Hepatocyte (in vitro differentiated cells): ENCODE measurements around the gene PFKL. TPM values are rescaled to one million over a fixed set of nuclear protein-coding genes. Genes with fewer than 3 reads are reported as not detected.
"Not testable (repeated sequence)": the region's sequence is repeated elsewhere in the genome, so short reads cannot be mapped to it uniquely, and the experiment has no call there.

ENCODE experiments used
- DNase-seq: peaks from one replicate; pipeline ENCODE4 v3.0.0-alpha.2; 2016; ENCODE audit warnings: low spot score
- H2AFZ ChIP-seq: fragments of 200-600 bp; sonication (generic); 2 replicates; pipeline ENCODE4 v1.6.0; 2016; ENCODE audit warnings: antibody characterized with exemption, mild to moderate bottlenecking
- H3K27ac ChIP-seq: fragments of 200-600 bp; sonication (generic); 2 replicates; pipeline ENCODE4 v1.5.1; 2016; ENCODE audit warnings: mild to moderate bottlenecking
- H3K27me3 ChIP-seq: fragments of 200-600 bp; sonication (generic); 2 replicates; pipeline ENCODE4 v1.6.1; 2016
- H3K36me3 ChIP-seq: fragments of 200-600 bp; sonication (generic); replicated peaks from 2 replicates; pipeline ENCODE4 v1.5.1; 2016; ENCODE audit warnings: low read depth; ENCODE audit not compliant: insufficient read depth
- H3K4me1 ChIP-seq: fragments of 200-600 bp; sonication (generic); 2 replicates; pipeline ENCODE4 v1.5.1; 2016; ENCODE audit warnings: mild to moderate bottlenecking, moderate library complexity; ENCODE audit not compliant: insufficient read depth
- H3K4me2 ChIP-seq: fragments of 200-600 bp; sonication (generic); 2 replicates; pipeline ENCODE4 v1.6.0; 2016
- H3K4me3 ChIP-seq: fragments of 200-600 bp; sonication (generic); 2 replicates; pipeline ENCODE4 v1.5.1; 2016; ENCODE audit warnings: mild to moderate bottlenecking
- H3K79me2 ChIP-seq: fragments of 200-600 bp; sonication (generic); 2 replicates; pipeline ENCODE4 v1.6.0; 2017; ENCODE audit warnings: mild to moderate bottlenecking
- H3K9me2 ChIP-seq: fragments of 200-600 bp; sonication (generic); replicated peaks from 2 replicates; pipeline ENCODE4 v1.6.0; 2017; ENCODE audit warnings: mild to moderate bottlenecking; ENCODE audit not compliant: insufficient read depth
- H3K9me3 ChIP-seq: fragments of 200-600 bp; sonication (generic); 2 replicates; pipeline ENCODE4 v1.5.1; 2016; ENCODE audit warnings: low read depth, mild to moderate bottlenecking
- H4K20me1 ChIP-seq: fragments of 200-600 bp; sonication (generic); 2 replicates; pipeline ENCODE4 v1.6.0; 2016; ENCODE audit warnings: mild to moderate bottlenecking; ENCODE audit not compliant: insufficient read depth, poor library complexity, severe bottlenecking
- EZH2 ChIP-seq: fragments of 200-600 bp; sonication (generic); IDR thresholded peaks from 2 replicates; pipeline ENCODE4 v1.6.1; 2016; ENCODE audit warnings: antibody characterized with exemption, mild to moderate bottlenecking, borderline replicate concordance
- EZH2phosphoT487 ChIP-seq: fragments of 200-600 bp; sonication (generic); IDR thresholded peaks from one replicate; pipeline ENCODE4 v1.6.1; 2018; ENCODE audit warnings: antibody characterized with exemption, mild to moderate bottlenecking, low read depth, moderate library complexity; ENCODE audit not compliant: unreplicated experiment, severe bottlenecking
- WGBS: methylation state at CpG from one replicate; pipeline ENCODE4 v1.1.6; 2016; ENCODE audit warnings: low lambda C conversion rate; ENCODE audit errors: missing lambda C conversion rate; 5-methylcytosine and 5-hydroxymethylcytosine counted together
- polyA plus RNA-seq: library from polyadenylated mRNA; unstranded; fragments of >200 nt; fragmentation: Nextera tagmentation; extraction: Ambion mirVana; gene quantifications from 2 replicates; pipeline ENCODE4 v1.2.1, GENCODE V29; 2016
- total RNA-seq: library from RNA; depleted of rRNA; stranded (reverse); fragments of >200 nt; gene quantifications from 2 replicates; pipeline ENCODE4 v1.2.3, GENCODE V29; 2014
- TF ChIP-seq, protein P1 (sequence below): fragments of 200-600 bp; sonication (generic); IDR thresholded peaks from 2 replicates; pipeline ENCODE4 v1.5.1; 2016; ENCODE audit warnings: antibody characterized with exemption, mild to moderate bottlenecking; ENCODE audit not compliant: poor library complexity

PFKL gene
- total and polyA plus RNA-seq, 2 experiments from 2014 or later, result 140 to 205 TPM

DNA sequence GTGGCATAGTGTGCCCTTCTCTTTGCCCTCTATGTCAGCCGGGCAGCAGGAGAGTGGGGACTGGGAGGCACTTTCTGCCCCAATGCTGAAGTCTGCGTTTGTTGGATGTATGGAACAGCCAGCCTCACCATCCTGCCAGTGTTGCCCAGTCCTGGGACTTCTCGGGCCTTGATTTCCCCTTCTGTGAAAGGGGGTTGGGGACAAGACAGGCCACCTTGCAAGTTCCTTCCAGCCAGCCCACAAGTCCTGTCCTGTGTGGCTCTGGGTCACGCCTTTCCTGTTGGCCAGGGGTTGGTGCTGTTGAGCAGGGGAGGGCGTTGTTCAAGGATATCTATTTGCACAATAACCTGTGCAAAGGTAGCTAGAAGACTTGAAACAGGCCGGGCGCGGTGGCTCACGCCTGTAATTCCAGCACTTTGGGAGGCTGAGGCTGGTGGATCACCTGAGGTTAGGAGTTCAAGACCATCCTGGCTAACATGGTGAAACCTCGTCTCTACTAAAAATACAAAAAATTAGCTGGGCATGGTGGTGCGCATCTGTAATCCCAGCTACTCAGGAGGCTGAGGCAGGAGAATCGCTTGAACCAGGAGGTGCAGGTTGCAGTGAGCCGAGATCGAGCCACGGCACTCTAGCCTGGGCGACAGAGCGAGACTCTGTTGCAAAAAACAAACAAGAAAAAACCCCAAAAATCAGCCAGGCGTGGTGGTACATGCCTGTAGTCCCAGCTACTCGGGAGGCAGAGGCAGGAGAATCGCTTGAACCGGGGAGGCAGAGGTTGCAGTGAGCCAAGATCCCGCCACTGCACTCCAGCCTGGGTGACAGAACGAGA is 2.9 kb downstream of the PFKL start:
- peak overlapping the region; percentile 97 for H3K4me2 ChIP-seq
- H3K27ac ChIP-seq, result peak overlapping the region; percentile 85
- H3K36me3 ChIP-seq, H3K9me3 ChIP-seq, H3K4me3 ChIP-seq, H2AFZ ChIP-seq, H3K9me2 ChIP-seq, H3K27me3 ChIP-seq: not testable (repeated sequence)
- peaks cover 45% of the 10 kb centered on the region for H3K4me1 ChIP-seq
- TF ChIP-seq, protein P1, sequence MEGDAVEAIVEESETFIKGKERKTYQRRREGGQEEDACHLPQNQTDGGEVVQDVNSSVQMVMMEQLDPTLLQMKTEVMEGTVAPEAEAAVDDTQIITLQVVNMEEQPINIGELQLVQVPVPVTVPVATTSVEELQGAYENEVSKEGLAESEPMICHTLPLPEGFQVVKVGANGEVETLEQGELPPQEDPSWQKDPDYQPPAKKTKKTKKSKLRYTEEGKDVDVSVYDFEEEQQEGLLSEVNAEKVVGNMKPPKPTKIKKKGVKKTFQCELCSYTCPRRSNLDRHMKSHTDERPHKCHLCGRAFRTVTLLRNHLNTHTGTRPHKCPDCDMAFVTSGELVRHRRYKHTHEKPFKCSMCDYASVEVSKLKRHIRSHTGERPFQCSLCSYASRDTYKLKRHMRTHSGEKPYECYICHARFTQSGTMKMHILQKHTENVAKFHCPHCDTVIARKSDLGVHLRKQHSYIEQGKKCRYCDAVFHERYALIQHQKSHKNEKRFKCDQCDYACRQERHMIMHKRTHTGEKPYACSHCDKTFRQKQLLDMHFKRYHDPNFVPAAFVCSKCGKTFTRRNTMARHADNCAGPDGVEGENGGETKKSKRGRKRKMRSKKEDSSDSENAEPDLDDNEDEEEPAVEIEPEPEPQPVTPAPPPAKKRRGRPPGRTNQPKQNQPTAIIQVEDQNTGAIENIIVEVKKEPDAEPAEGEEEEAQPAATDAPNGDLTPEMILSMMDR, result peak; percentile 34
- WGBS, result 76% methylated on average over 21 of the region's 23 CpGs
- peaks cover 23% of the 10 kb centered on the region for H4K20me1 ChIP-seq
- peak; percentile 76 for DNase-seq
- H3K79me2 ChIP-seq, result peaks cover 55% of the 10 kb centered on the region

DNA sequence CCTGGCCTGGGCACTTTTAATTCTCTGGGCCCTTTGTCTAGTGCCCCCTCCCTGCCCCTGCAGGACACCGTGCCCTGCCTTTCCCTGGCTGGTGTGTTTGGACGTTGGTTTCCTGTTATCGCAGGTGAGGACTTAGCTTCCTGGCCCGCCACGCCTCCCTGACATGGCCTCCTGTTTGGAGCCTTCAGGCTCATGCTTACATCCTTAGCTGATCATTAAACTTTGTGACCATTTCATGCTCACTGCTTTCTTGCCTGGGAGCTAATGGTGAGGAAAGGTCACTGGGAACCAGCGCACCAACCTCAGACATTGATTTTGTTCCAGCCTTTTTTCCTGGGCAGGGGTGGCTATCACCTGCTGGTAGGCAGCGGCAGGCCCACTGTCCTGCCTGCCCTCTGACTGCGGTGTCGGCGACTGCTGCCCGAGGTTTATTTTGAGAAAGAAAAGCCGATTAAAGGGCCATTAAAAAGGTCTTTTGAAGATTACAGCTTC is 3.7 kb downstream of the PFKL start:
- Histone ChIP-seq H3K9me3 (no peaks in the 10 kb centered on the region), H3K4me2 (peak overlapping the region; percentile 54), H3K4me3 (no peak overlapping the region), H3K27ac (peak overlapping the region; percentile 85), H3K4me1 (peaks cover 45% of the 10 kb centered on the region), H3K9me2 (no peaks in the 10 kb centered on the region), H3K27me3 (no peaks in the 10 kb centered on the region), H2AFZ (no peak overlapping the region), H4K20me1 (peaks cover 23% of the 10 kb centered on the region), H3K79me2 (peaks cover 53% of the 10 kb centered on the region), H3K36me3 (no peaks in the 10 kb centered on the region)
- DNase-seq, result peak; percentile 84
- TF ChIP-seq EZH2phosphoT487, result no peak
- TF ChIP-seq EZH2, result no peak
- TF ChIP-seq, protein P1, result no peak
- 53% methylated on average over 12 of the region's 12 CpGs for WGBS

DNA sequence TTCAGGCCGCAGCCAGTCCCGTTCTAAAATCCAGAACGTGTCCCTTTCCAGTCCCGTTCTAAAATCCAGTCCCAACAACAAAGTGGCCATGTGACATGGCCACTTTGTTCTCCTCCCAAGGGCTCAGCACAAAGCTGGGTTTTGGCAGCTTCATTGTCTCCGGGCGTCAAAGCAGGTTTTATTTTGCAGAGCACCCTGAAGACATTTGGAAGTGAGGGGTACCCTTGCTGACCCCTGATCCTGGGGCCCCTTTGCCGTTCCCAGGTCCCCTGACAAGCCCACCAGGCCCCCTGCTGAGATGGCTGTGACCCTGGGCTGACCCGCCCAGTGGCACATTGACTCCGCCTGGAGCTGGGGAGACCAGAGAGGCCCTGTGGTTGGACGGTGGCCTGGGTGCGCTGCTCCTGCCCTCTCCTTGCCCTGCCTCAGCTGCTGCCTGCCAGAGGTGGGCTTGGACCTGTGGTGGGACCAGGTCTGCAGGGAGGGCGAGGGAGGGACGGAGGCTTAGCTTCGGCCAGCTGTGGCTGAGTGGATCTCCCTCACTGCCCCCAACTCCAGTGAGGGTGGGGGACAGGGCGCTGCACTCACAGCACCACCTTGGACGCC is 4.3 kb downstream of the PFKL start:
- Histone ChIP-seq H3K4me2 (peak overlapping the region; percentile 21), H3K27ac (peak overlapping the region; percentile 85), H3K4me3 (no peak overlapping the region), H3K9me3 (no peaks in the 10 kb centered on the region), H3K36me3 (no peaks in the 10 kb centered on the region), H3K9me2 (no peaks in the 10 kb centered on the region), H4K20me1 (peaks cover 23% of the 10 kb centered on the region), H2AFZ (no peak overlapping the region), H3K27me3 (no peaks in the 10 kb centered on the region), H3K79me2 (peaks cover 50% of the 10 kb centered on the region), H3K4me1 (peaks cover 42% of the 10 kb centered on the region)
- TF ChIP-seq EZH2phosphoT487, result no peak
- TF ChIP-seq, protein P1, result no peak
- TF ChIP-seq EZH2, result no peak
- WGBS, result 73% methylated on average over 16 of the region's 16 CpGs
- no peak for DNase-seq
